ENCODE results near the gene KIAA1614.

KIAA1614 gene

GRCh38 chr1:180917306-180918065 is 4.8 kb downstream of the KIAA1614 start:
- no peak overlapping the region for H2AFZ ChIP-seq (ENCODE audit: low read length)
- H3K27ac ChIP-seq (ENCODE audit: low read length) = no peak overlapping the region
- no peak overlapping the region for H3K4me2 ChIP-seq (ENCODE audit: low read depth, low read length)
- peak; percentile 11; the same call in 1 of the 2 replicates for TF ChIP-seq CTCF (IDR thresholded peaks at IDR 0.05; ENCODE audit: low read length)
- TF ChIP-seq EZH2 (optimal IDR thresholded peaks at IDR 0.05; ENCODE audit: low read depth, low read length) = no peak
- H3K4me3 ChIP-seq (ENCODE audit: low read length) = no peak overlapping the region
- no peaks in the 10 kb centered on the region for H3K79me2 ChIP-seq (ENCODE audit: low read length)
- no peaks in the 10 kb centered on the region for H4K20me1 ChIP-seq (ENCODE audit: insufficient read depth, low read length)
- H3K27me3 ChIP-seq (replicated peaks; ENCODE audit: insufficient read depth, low read length) = peaks cover 16% of the 10 kb centered on the region
- no peaks in the 10 kb centered on the region for H3K9me2 ChIP-seq (replicated peaks; ENCODE audit: insufficient read depth, low read length)
- no peak for DNase-seq
- no peak overlapping the region for H3K9ac ChIP-seq (ENCODE audit: low read length)
- H3K36me3 ChIP-seq (replicated peaks; ENCODE audit: insufficient read depth, low read length) = no peaks in the 10 kb centered on the region
- H3F3A ChIP-seq (ENCODE audit: insufficient read depth, low read length) = no peaks in the 10 kb centered on the region
- H3K4me1 ChIP-seq (ENCODE audit: low read length) = peaks cover 5% of the 10 kb centered on the region; the same call in 1 of the 2 replicates
- H3K9me3 ChIP-seq (replicated peaks; ENCODE audit: insufficient read depth, low read length) = no peaks in the 10 kb centered on the region

DNA sequence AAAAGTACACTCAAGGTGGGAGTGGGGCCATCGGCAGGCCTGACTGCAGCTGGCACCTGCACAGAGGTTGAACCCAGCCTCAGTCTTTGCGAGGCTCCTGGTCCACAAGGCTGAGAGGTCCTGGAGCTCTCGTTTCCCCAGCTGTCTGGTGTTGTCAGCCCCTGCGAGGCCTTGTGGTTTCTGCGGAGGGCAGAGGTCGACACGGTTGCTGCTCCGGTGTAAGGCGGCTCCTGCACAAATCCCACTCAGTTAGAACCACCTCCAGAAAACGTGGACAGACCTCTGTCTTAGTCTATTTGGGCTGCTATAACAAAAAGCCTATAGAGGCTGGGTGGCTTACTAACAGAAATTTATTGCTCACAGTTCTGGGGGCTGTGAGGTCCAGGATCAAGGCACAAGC is 5.8 kb downstream of the KIAA1614 start:
- H3K79me2 ChIP-seq (ENCODE audit: low read length) = no peaks in the 10 kb centered on the region
- no peak overlapping the region for H3K4me3 ChIP-seq (ENCODE audit: low read length)
- peaks cover 7% of the 10 kb centered on the region for H3K27me3 ChIP-seq (replicated peaks; ENCODE audit: insufficient read depth, low read length)
- H4K20me1 ChIP-seq (ENCODE audit: insufficient read depth, low read length) = no peaks in the 10 kb centered on the region
- no peak overlapping the region for H3K4me2 ChIP-seq (ENCODE audit: low read depth, low read length)
- H3K36me3 ChIP-seq (replicated peaks; ENCODE audit: insufficient read depth, low read length) = no peaks in the 10 kb centered on the region
- no peak overlapping the region for H2AFZ ChIP-seq (ENCODE audit: low read length)
- H3K9me3 ChIP-seq (replicated peaks; ENCODE audit: insufficient read depth, low read length) = no peaks in the 10 kb centered on the region
- TF ChIP-seq EZH2phosphoT487 (IDR thresholded peaks at IDR 0.05; ENCODE audit: low read length) (no peak), CTCF (IDR thresholded peaks at IDR 0.05; ENCODE audit: low read length) (no peak), EZH2 (optimal IDR thresholded peaks at IDR 0.05; ENCODE audit: low read depth, low read length) (no peak)
- H3F3A ChIP-seq (ENCODE audit: insufficient read depth, low read length) = no peaks in the 10 kb centered on the region
- H3K4me1 ChIP-seq (ENCODE audit: low read length) = peaks cover 5% of the 10 kb centered on the region; the same call in 1 of the 2 replicates
- no peak overlapping the region for H3K9ac ChIP-seq (ENCODE audit: low read length)
- DNase-seq = peak; percentile 63
- no peak overlapping the region for H3K27ac ChIP-seq (ENCODE audit: low read length)
- H3K9me2 ChIP-seq (replicated peaks; ENCODE audit: insufficient read depth, low read length) = no peaks in the 10 kb centered on the region

- Histone ChIP-seq H3K27me3 (replicated peaks; ENCODE audit: insufficient read depth, low read length) (peaks cover 1% of the 10 kb centered on the region), H3F3A (ENCODE audit: insufficient read depth, low read length) (no peaks in the 10 kb centered on the region), H4K20me1 (ENCODE audit: insufficient read depth, low read length) (no peaks in the 10 kb centered on the region), H3K9me3 (replicated peaks; ENCODE audit: insufficient read depth, low read length) (no peaks in the 10 kb centered on the region), H3K36me3 (replicated peaks; ENCODE audit: insufficient read depth, low read length) (no peaks in the 10 kb centered on the region), H3K9ac (ENCODE audit: low read length) (no peak overlapping the region), H2AFZ (ENCODE audit: low read length) (no peak overlapping the region), H3K4me1 (ENCODE audit: low read length) (peaks cover 5% of the 10 kb centered on the region; the same call in 1 of the 2 replicates), H3K79me2 (ENCODE audit: low read length) (no peaks in the 10 kb centered on the region), H3K27ac (ENCODE audit: low read length) (no peak overlapping the region), H3K9me2 (replicated peaks; ENCODE audit: insufficient read depth, low read length) (no peaks in the 10 kb centered on the region), H3K4me2 (ENCODE audit: low read depth, low read length) (no peak overlapping the region), H3K4me3 (ENCODE audit: low read length) (no peak overlapping the region)
- no peak for DNase-seq
- TF ChIP-seq EZH2 (optimal IDR thresholded peaks at IDR 0.05; ENCODE audit: low read depth, low read length) (no peak), EZH2phosphoT487 (IDR thresholded peaks at IDR 0.05; ENCODE audit: low read length) (no peak), CTCF (IDR thresholded peaks at IDR 0.05; ENCODE audit: low read length) (no peak)
These were observed 6.5 kb downstream of the KIAA1614 start for GRCh38 chr1:180919183-180919700.

Data from MM.1S (cell line).